Smooth muscle cell (in vitro differentiated cells): ENCODE results near the gene RIPOR2. TPM values are rescaled to one million over a fixed set of nuclear protein-coding genes. Genes with fewer than 3 reads are reported as not detected.

Experiments
- DNase-seq: peaks from one replicate; lab custom pipeline; 2025; ENCODE audit not compliant: unreplicated experiment; lab: John Stamatoyannopoulos, UW
- H2AFZ ChIP-seq: fragments of 200-600 bp; sonication (generic); 2 replicates; pipeline ENCODE4 v1.6.0; 2016; ENCODE audit warnings: antibody characterized with exemption, low read depth, mild to moderate bottlenecking
- H3F3A ChIP-seq: fragments of 200-600 bp; sonication (generic); 2 replicates; pipeline ENCODE4 v1.6.0; 2017; ENCODE audit warnings: antibody characterized with exemption, low read depth
- H3K27ac ChIP-seq: fragments of 200-600 bp; sonication (generic); 2 replicates; pipeline ENCODE4 v1.5.1; 2016; ENCODE audit warnings: low read depth, mild to moderate bottlenecking
- H3K27me3 ChIP-seq: fragments of 200-600 bp; sonication (generic); 2 replicates; pipeline ENCODE4 v1.6.1; 2016; ENCODE audit warnings: low read depth, mild to moderate bottlenecking
- H3K36me3 ChIP-seq: fragments of 200-600 bp; sonication (generic); 2 replicates; pipeline ENCODE4 v1.5.1; 2016; ENCODE audit warnings: low read depth
- H3K4me1 ChIP-seq: fragments of 200-600 bp; sonication (generic); 2 replicates; pipeline ENCODE4 v1.5.1; 2016; ENCODE audit warnings: low read depth
- H3K4me2 ChIP-seq: fragments of 200-600 bp; sonication (generic); 2 replicates; pipeline ENCODE4 v1.6.0; 2016; ENCODE audit warnings: mild to moderate bottlenecking
- H3K4me3 ChIP-seq: fragments of 200-600 bp; sonication (generic); 2 replicates; pipeline ENCODE4 v1.5.1; 2016; ENCODE audit warnings: mild to moderate bottlenecking
- H3K79me2 ChIP-seq: fragments of 200-600 bp; sonication (generic); 2 replicates; pipeline ENCODE4 v1.6.0; 2016; ENCODE audit warnings: low read depth, mild to moderate bottlenecking
- H3K9ac ChIP-seq: fragments of 200-600 bp; sonication (generic); 2 replicates; pipeline ENCODE4 v1.6.0; 2016; ENCODE audit warnings: low read depth
- H3K9me3 ChIP-seq: fragments of 200-600 bp; sonication (generic); replicated peaks from 2 replicates; pipeline ENCODE4 v1.5.1; 2016; ENCODE audit warnings: low read depth
- H4K20me1 ChIP-seq: fragments of 200-600 bp; sonication (generic); 2 replicates; pipeline ENCODE4 v1.6.0; 2016; ENCODE audit warnings: low read depth
- CTCF ChIP-seq: fragments of 200-600 bp; sonication (generic); IDR thresholded peaks from 2 replicates; pipeline ENCODE4 v1.5.1; 2017; ENCODE audit warnings: borderline replicate concordance, mild to moderate bottlenecking, antibody characterized with exemption; ENCODE audit not compliant: insufficient read depth, poor library complexity, severe bottlenecking
- WGBS: methylation state at CpG from one replicate; pipeline ENCODE4 v1.1.7; 2016; ENCODE audit warnings: low lambda C conversion rate; 5-methylcytosine and 5-hydroxymethylcytosine counted together
- polyA plus RNA-seq: library from polyadenylated mRNA; unstranded; fragments of >200 nt; fragmentation: Nextera tagmentation; extraction: Ambion mirVana; gene quantifications from 2 replicates; pipeline ENCODE4 v1.2.1, GENCODE V29; 2016
- total RNA-seq: library from RNA; depleted of rRNA; stranded (reverse); fragments of >200 nt; gene quantifications from 2 replicates; pipeline ENCODE4 v1.2.3, GENCODE V29; 2014

Gene RIPOR2
- total and polyA plus RNA-seq, 2 experiments from 2014 or later = 2.3 to 5.6 TPM

GRCh38 chr6:24925661-24926060 is 10.1 kb downstream of the RIPOR2 start:
- Histone ChIP-seq H3F3A (peaks cover 7% of the 10 kb centered on the region), H3K9ac (no peak overlapping the region), H3K9me3 (no peaks in the 10 kb centered on the region), H3K27ac (no peak overlapping the region), H3K4me3 (no peak overlapping the region), H3K36me3 (no peaks in the 10 kb centered on the region), H3K27me3 (no peaks in the 10 kb centered on the region), H3K4me2 (no peak overlapping the region), H2AFZ (no peak overlapping the region), H3K79me2 (no peaks in the 10 kb centered on the region), H3K4me1 (peaks cover 25% of the 10 kb centered on the region), H4K20me1 (no peaks in the 10 kb centered on the region)
- TF ChIP-seq CTCF = no peak
- DNase-seq = no peak

GRCh38 chr6:24924580-24925356 is 11.0 kb downstream of the RIPOR2 start:
- Histone ChIP-seq H3K9me3 (no peaks in the 10 kb centered on the region), H3K9ac (no peak overlapping the region), H3F3A (peaks cover 7% of the 10 kb centered on the region), H3K4me1 (peaks cover 19% of the 10 kb centered on the region), H2AFZ (no peak overlapping the region), H3K27ac (peak overlapping the region; percentile 70), H3K27me3 (no peaks in the 10 kb centered on the region), H3K4me3 (no peak overlapping the region), H3K36me3 (no peaks in the 10 kb centered on the region), H3K4me2 (peak overlapping the region; percentile 70), H3K79me2 (no peaks in the 10 kb centered on the region), H4K20me1 (no peaks in the 10 kb centered on the region)
- TF ChIP-seq CTCF = no peak
- WGBS = 42% methylated on average over 2 of the region's 2 CpGs
- DNase-seq = no peak

GRCh38 chr6:24923885-24924401 is 11.8 kb downstream of the RIPOR2 start:
- peaks cover 9% of the 10 kb centered on the region for H3F3A ChIP-seq
- WGBS = 9% methylated on average over 8 of the region's 8 CpGs
- H2AFZ ChIP-seq = peak overlapping the region; percentile 41
- no peak overlapping the region for H3K4me3 ChIP-seq
- H3K79me2 ChIP-seq = no peaks in the 10 kb centered on the region
- H3K4me1 ChIP-seq = peaks cover 25% of the 10 kb centered on the region
- peak overlapping the region; percentile 70 for H3K4me2 ChIP-seq
- H3K9ac ChIP-seq = no peak overlapping the region
- peak overlapping the region; percentile 70 for H3K27ac ChIP-seq
- H3K27me3 ChIP-seq = no peaks in the 10 kb centered on the region
- no peaks in the 10 kb centered on the region for H3K36me3 ChIP-seq
- H4K20me1 ChIP-seq = no peaks in the 10 kb centered on the region
- no peak for TF ChIP-seq CTCF
- H3K9me3 ChIP-seq = no peaks in the 10 kb centered on the region
- no peak for DNase-seq

GRCh38 chr6:24922814-24923213 is 12.9 kb downstream of the RIPOR2 start:
- no peaks in the 10 kb centered on the region for H3K9me3 ChIP-seq
- 90% methylated on average over 2 of the region's 2 CpGs for WGBS
- TF ChIP-seq CTCF = no peak
- H2AFZ ChIP-seq = no peak overlapping the region
- H3K27ac ChIP-seq = no peak overlapping the region
- no peaks in the 10 kb centered on the region for H3K27me3 ChIP-seq
- DNase-seq = no peak
- H3F3A ChIP-seq = peaks cover 15% of the 10 kb centered on the region
- H3K4me3 ChIP-seq = no peak overlapping the region
- H3K9ac ChIP-seq = no peak overlapping the region
- no peaks in the 10 kb centered on the region for H3K36me3 ChIP-seq
- H3K4me1 ChIP-seq = peaks cover 32% of the 10 kb centered on the region
- H4K20me1 ChIP-seq = no peaks in the 10 kb centered on the region
- no peaks in the 10 kb centered on the region for H3K79me2 ChIP-seq
- H3K4me2 ChIP-seq = no peak overlapping the region
